GM18507 (cell line): ENCODE measurements around the gene TRAF4.
A peak's percentile ranks its signal among the peaks of the same experiment; 100 is the strongest.
"Not testable (repeated sequence)": the region's sequence is repeated elsewhere in the genome, so short reads cannot be mapped to it uniquely, and the experiment has no call there.

ENCODE experiments used
- DNase-seq: peaks from one replicate; pipeline ENCODE4 v3.0.0; 2011; ENCODE audit warnings: low read depth; ENCODE audit not compliant: insufficient read length; ENCODE audit errors: extremely low spot score
- FAIRE-seq: peaks from 2 replicates; lab custom pipeline; 2011; peaks lifted over from hg19 to GRCh38; lab: Jason Lieb, UNC

Gene TRAF4

DNA sequence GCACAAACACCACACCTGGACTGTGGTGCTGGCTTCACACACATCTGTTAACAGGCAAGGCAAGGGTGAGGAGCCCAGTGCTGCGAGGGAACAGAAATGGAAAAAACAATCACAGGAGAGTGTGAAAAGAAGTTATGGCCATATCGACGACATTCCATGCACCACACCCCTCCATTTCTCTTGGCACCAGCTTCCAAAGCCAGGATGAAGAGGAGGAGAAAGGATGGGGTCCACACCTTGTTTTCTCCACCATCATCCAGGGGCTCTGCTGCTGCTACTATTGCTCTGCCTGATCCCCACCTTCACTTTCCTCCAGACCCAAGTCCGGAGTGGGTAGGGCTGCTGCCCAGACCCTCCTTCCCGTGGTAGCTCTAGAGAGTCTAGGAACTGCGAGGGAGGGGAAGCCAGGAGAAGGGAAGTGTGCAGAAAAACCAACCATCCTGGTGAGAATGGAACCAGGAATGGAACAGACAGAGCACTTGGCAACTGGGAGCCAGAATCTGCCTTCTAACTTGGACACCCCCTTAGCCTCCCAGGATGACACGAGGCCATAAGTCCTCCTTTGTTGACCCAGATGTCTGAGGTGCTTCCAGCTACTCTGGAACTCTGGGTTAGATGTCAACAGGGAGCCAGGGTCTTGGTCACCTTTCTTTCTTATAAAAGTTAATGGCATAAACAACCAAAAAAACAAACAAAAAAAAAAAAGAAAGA lies 31.0 kb upstream of the TRAF4 start:
- DNase-seq (no peak), FAIRE-seq (no peak)

DNA sequence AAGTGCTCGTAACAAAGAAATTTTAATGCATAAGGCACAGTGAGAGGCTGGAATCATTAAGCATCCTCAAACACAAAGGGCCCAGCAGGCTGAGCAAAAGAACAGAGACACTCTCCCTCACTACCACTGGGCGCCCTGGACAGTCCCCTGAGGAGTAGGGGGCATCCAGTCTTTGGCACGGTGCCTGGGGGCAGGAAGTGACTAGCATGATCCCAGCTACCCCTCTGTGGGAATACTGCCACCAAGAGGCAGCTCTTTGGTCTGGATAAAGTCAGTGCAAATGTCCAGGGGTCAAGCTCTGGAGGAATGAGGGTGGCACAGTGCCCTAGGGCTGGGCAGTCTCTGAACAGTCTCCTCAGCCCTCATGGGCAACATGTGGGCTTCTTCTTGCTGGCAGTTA lies 29.5 kb upstream of the TRAF4 start:
- DNase-seq (no peak), FAIRE-seq (no peak)

GRCh38 chr17:28715217-28715616 lies 28.6 kb upstream of the TRAF4 start:
- DNase-seq = no peak
- FAIRE-seq = no peak

DNA sequence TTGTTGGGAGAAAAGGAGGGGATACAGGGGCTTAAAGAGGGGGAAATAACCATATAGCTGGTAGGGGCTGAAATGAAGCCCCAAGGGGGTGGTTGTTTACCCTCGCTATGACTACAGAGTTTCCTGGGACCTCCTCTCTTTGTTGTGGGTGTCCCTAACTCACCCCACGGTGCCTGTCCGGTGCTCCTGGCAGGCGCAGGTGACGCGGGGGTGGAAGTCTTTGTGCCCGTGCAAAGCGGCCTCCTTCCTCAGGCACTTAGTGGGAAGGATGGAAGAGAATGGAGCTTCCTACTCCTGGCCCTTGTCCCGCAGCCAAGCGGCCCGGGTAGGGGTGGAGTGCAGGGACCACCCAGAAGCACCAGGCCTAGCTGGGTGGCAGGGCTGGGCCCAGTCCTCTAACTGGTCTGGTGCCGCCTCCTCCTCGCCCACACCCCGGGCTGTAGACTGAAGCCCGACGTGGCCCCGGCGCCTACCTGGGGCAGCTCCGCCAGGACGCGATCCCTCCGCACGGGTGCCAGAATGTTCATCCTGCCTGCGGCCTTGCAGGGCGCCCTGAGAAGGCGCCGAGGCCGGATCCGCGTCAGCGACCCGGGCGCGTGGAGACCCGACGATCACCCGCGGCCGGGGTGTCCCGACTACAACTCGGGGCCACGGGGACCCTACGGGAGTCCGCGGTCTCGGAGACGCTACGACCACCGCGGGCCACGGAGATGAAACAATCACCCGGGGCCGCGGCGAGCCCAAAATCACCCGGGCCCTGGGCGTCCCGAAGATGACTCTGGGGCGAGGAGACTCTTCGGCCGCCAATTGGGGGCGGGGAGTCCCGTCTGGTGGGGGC lies 26.9 kb upstream of the TRAF4 start:
- FAIRE-seq (no peak), DNase-seq (no peak)

- no peak for FAIRE-seq
- no peak for DNase-seq
Observed at GRCh38 chr17:28717578-28718332, 26.1 kb upstream of the TRAF4 start, which contains the start of gene RAB34. TSS of gene RAB34 (minus strand) at chr17:28717868. CDS start at chr17:28717266, 602 bp downstream.

DNA sequence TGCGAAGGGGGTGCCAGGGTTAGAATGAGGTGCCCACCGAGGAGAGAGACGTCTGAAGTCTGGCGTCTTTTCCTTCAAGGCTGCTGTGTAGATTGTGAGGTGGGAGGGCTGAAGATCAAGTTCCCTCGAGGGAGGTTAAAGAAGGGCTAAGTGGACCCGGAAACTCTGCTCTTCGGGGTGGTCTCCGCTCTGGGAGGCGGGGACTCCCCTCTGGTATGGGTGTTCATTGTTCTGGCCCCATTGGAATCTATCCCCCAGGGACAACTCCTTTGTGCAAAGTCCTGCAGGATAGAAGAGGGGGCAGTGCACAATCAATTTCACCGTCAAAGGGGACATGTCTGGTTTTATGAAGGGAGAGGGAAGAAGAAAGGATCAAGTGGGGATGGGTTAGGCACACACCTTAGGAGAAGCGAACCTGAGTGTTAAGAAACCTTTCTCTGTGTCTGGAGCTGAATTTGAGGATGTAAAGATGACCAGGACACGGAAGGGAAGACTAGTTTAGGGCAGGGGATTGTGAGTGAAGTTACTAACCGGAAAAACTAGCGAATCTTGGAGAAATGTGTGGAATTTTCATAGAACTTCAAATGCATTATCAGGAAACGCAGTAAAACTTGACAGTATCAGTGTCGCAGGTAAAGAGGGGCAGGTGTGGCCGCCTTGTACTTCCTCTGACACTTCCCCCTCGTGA lies 25.3 kb upstream of the TRAF4 start:
- DNase-seq (no peak), FAIRE-seq (no peak)

DNA sequence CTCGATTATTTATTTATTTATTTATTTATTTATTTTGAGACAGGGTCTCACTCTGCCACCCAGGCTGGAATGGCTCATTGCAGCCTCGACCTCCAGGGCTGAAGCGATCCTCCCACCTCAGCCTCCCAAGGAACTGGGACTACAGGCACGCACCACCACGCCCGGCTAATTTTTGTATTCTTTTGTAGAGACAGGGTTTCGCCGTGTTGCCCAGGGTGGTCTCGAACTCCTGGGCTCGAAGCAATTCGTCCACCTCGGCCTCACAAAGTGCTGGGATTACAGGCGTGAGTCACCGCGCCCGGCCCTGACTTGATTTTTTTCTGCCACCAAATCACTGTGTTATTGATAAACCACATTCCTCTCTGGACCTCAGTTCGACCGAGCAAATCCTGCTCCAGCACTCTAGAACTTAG lies 24.8 kb upstream of the TRAF4 start:
- FAIRE-seq = no peak
- no peak for DNase-seq

GRCh38 chr17:28720247-28720996 lies 23.4 kb upstream of the TRAF4 start:
- FAIRE-seq = no peak
- DNase-seq = no peak

DNA sequence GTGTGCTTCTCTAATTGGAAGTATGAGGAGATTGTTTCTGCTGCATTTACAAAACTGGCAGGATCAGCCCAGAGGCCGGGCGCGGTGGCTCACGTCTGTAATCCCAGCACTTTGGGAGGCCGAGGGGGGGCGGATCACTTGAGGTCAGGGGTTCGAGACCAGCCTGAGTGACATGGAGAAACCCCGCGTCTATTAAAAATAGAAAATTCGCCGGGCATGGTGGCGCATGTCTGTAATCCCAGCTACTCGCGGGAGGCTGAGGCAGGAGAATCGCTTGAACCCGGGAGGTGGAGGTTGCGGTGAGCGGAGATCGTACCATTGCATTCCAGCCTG lies 22.8 kb upstream of the TRAF4 start:
- FAIRE-seq, DNase-seq: not testable (repeated sequence)

DNA sequence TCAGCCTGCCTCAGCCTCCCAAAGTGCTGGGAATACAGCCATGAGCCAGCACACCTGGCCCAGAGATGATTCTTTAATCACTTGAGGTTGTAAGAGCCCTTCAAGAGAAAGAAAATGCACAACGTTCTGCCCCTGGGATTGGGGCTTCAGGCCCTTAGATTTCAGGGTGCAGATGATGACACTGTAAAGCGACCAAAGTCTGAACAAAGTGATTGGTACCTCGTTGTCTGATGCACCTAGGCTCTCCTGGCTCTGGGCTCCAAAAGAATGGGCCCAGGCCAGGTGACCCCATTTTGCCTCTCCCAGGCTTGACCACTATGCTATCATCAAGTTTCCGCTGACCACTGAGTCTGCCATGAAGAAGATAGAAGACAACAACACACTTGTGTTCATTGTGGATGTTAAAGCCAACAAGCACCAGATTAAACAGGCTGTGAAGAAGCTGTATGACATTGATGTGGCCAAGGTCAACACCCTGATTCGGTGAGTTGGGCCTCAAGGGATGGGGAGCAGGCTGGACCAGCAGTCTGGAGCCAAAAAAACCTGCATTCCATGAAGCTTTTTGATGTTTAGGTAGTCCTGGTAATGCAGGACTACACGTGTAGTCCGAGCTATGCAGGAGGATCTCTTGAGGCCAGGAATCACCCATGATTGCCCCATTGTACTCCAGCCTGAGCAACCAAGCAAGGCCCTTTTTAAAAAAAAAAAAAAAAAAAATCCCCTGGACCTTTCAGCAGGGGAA lies 21.2 kb upstream of the TRAF4 start:
- FAIRE-seq = no peak
- no peak for DNase-seq

- FAIRE-seq (no peak), DNase-seq (no peak)
Observed at GRCh38 chr17:28723159-28723835, 20.5 kb upstream of the TRAF4 start.

GRCh38 chr17:28723836-28724499 lies 19.8 kb upstream of the TRAF4 start:
- DNase-seq, FAIRE-seq: not testable (repeated sequence)

DNA sequence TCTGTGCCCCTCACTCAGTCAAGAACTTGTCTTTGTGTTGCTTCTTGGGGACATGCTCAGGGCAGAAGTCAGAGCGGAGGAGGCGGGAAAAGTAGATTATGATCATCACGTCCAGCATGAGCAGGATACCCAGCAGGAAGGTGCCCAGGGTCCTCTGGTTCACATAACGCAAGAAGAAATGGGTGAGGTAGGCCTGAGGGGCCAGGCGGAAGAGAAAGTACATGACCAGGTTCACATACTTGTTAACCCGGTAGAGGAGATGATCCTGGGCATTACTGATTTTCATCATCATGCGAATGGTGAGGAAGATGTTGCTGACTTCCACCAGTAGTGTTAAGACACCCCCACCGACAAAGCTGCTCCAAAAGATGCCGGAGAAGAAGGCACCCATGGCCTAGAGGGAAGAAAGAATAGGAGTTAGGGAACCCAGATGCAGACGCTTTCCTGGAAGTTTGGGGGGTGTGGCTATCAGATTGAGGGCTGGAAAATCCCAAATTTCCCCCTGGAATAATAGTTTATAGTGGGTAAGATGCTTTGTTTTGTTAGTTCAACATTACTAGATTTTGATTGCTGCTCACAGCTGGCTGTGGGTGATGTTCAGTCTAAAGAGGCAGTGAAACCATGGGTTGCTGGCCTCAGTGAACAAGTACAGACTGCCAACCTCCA lies 19.2 kb upstream of the TRAF4 start:
- no peak for FAIRE-seq
- no peak for DNase-seq

DNA sequence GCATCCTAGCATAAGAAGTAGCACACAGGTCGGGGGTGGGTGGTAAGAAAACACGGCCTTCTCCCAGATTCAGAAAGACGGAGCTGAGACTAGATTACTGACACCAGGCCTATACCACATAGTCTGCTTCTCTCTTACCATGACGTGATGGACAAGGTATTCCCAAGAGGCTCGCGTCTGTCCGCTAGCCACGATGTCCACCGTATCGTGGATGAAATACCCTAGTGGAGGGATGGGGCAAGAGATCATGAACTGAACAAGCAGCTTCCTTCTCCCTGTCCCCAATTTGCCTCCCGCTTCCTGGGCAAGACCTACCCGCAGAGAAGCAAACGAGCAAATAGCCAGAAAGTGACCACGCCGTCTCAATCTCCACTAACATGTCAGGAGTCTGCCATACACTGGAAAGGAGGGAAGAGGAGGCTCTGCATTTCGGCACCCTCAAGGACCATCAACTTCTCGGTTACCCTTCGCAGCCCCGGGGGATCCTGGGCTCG lies 18.6 kb upstream of the TRAF4 start:
- DNase-seq (no peak), FAIRE-seq (peak; percentile 60)

- DNase-seq (no peak), FAIRE-seq (no peak)
Observed at GRCh38 chr17:28725660-28726225, 18.1 kb upstream of the TRAF4 start.

- FAIRE-seq (no peak), DNase-seq (no peak)
Observed at GRCh38 chr17:28726226-28726626, 17.6 kb upstream of the TRAF4 start, which contains the start of gene TLCD1. TSS of gene TLCD1 (minus strand) at chr17:28726233. CDS start at chr17:28726097, 136 bp downstream.
